GM19372 (cell line): ENCODE results near the gene RANBP3L.
"Not testable (repeated sequence)": the region's sequence is repeated elsewhere in the genome, so short reads cannot be mapped to it uniquely, and the experiment has no call there.

ENCODE experiments used
- ATAC-seq: cut with Tn5 transposase; IDR thresholded peaks from one replicate; pipeline ENCODE4 v1.9.1; 2021; ENCODE audit warnings: mild to moderate bottlenecking, low read depth, moderate library complexity; ENCODE audit not compliant: unreplicated experiment

RANBP3L gene, protein sequence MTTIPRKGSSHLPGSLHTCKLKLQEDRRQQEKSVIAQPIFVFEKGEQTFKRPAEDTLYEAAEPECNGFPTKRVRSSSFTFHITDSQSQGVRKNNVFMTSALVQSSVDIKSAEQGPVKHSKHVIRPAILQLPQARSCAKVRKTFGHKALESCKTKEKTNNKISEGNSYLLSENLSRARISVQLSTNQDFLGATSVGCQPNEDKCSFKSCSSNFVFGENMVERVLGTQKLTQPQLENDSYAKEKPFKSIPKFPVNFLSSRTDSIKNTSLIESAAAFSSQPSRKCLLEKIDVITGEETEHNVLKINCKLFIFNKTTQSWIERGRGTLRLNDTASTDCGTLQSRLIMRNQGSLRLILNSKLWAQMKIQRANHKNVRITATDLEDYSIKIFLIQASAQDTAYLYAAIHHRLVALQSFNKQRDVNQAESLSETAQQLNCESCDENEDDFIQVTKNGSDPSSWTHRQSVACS

DNA sequence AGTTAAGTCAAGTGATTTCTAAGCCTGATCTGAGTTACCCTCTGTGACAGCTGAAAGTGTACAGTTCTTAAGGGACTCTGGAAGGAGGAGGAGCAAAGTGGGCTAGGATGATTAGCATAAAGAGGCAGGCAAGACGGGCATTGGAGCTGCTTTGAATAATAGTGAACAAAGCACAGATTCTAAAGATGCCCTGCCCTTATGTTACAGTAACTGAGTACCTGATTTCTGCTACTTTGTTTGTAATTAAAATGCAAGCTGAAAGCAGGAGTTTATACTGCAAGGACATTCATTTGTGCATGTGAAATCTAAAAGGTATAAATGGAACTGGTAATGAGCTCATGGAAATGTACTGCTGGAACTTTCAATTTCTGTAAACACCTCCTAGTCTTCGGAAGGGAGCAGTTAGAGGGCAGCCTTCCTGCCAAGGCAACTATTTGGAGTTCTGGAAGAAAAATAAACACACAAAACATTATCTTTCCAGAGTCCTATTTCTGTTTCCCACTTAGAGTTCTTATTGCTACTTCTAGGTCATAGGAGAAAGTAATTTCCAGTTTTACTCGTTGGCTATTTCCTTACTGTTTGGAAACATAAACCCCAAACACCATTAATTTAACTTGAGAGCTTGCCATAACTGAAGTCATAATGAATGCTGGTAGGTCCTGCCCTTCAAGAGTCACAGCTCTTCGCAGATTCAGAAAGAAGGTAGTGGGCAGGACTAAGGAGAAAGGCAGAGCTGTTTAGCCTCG is at the start of gene RANBP3L:
Gene RANBP3L, minus strand, starts transcription at position 45 of the 746 bp plus-strand sequence. CDS start 486 bp downstream, outside the sequence.
- ATAC-seq, result no peak

DNA sequence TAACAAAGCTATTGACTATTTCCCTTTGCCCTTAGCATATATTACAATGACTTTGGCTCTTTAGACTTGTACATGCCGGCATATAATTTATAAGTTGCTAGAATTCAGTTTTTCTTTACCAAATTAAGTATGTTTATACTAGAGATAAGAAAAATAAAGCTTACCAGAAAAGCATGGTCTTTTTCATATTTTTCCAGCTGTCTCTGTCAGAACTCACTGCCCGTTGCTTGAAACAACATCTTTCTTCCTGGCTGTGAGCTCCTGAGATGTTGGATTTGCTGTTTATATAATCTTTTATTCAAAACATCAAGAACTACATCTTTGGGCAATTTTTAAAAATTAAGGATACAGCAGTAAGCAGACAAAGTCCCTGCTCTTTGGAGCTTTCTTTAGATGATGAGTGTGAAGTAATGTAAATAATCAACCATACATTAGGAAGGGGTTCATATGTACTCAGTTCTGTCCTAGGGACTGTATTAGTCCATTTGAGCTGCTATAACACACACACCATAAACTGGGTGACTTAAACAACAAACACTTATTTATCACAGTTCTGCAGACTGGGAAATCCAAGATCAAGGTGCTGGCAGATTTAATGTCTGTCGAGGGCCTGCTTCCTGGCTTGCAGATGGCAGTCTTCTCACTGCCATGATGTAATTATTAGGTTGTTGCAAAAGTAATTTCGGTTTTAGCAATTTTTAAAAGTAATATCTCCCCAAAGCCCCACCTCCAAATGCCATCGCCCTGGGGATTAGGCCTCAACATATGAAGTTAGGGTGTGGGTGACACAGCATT is 45.4 kb upstream of the RANBP3L start:
- no peak for ATAC-seq

DNA sequence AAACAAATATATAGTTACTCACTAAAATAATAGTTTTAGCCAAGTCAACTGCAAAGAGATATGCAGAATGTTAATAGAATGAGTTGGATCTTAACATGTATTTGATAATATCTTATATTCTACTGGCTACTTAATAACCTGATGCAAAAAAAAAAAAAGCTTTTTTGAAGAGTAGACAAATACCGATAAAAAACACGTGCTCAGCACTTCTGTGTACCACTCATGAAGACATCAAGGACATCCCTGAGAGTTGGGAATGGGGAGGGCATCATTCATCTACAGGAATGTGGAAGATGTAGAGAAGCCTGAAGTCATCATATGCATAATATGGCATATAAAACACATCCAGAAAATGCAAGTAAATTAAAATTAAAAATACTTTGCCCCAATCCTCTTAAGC is 43.2 kb upstream of the RANBP3L start:
- no peak for ATAC-seq

DNA sequence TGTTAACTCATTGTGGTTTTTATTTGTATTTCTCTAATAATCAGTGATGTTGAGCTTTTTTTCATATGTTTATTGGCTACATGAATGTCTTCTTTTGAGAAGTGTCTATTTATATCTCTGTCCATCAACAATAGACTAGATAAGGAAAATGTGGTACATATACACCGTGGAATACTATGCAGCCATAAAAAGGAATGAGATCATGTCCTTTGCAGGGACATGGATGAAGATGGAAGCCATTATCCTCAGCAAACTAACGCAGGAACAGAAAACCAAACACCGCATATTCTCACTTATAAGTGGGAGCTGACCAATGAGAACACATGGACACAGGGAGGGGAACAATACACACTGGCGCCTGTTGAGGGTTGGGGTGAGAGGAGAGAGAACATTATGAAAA is 40.0 kb upstream of the RANBP3L start:
- ATAC-seq, result not testable (repeated sequence)

DNA sequence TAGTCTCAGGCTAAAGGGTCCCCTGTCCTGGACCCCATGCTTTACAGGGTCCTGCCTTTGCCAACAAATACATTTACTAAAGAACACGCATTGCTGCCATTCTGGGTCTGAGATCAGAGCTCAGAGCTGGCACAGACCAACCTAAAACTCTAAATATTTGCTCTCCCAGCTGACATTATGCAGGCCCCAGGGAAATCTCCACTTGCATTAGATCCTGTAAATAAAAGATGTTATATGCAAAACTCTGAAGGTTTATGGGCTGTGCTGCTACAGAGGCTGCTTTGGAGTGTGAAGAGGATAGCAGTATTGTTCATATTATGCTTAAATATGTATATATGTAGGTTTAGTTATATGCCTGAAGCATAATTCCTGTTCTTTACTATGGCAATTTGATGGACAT is 35.9 kb upstream of the RANBP3L start:
- no peak for ATAC-seq

DNA sequence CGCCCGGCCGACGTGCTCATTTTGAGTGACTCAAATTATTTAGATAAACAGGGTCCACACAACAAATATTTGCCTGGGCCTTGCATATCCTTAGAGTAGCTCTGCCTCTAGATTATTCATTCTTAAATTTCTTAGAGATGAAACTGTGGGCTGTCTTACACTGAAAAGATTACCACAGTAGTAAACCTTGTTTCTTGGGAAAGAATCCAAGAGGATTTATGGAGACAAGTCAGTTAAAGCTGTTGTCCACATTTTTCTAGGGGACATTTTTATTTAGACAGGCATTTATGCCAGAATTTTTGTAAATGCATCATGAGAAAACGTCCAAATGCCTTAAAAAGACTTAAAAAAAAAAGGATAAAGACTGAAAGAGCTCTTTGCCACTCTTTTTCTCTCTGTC is 32.6 kb upstream of the RANBP3L start:
- ATAC-seq, result no peak

DNA sequence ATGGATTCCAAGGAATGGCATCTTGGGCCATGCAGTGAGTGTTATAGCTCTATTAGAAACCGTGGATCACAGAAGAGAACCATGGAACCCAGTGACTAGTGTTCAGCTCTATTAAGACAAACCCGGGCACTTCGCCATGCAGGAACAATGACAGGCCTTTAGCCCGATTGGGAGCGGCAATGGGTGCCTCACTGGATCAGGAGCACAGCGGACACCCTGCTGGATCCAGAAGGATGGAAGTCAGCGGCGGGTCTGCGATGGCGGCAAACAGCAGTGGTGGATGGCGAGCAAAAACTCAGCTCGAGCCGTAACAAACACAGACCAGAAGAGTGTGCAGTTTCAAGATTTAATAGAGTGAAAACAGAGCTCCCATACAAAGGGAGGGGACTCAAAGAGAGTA is 31.0 kb upstream of the RANBP3L start:
- not testable (repeated sequence) for ATAC-seq

DNA sequence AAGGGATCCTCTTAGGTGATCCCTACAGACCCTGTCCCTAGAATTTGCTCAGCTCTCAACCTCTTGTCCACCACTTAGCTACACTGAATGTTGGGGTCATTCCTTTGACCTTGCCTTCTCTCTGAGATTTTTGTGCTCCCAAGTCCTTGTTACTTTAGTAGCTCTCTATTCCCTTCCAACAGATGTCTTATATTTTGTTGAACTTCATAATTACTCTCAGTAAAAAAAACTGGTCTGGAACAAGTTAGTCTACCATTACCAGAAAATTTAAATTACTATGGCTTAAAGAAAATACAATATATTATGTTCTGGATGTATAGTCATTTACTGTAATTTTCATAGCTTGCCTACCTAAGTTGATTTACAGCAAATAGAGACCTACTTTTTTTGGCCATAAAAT is 23.5 kb upstream of the RANBP3L start:
- ATAC-seq, result no peak

DNA sequence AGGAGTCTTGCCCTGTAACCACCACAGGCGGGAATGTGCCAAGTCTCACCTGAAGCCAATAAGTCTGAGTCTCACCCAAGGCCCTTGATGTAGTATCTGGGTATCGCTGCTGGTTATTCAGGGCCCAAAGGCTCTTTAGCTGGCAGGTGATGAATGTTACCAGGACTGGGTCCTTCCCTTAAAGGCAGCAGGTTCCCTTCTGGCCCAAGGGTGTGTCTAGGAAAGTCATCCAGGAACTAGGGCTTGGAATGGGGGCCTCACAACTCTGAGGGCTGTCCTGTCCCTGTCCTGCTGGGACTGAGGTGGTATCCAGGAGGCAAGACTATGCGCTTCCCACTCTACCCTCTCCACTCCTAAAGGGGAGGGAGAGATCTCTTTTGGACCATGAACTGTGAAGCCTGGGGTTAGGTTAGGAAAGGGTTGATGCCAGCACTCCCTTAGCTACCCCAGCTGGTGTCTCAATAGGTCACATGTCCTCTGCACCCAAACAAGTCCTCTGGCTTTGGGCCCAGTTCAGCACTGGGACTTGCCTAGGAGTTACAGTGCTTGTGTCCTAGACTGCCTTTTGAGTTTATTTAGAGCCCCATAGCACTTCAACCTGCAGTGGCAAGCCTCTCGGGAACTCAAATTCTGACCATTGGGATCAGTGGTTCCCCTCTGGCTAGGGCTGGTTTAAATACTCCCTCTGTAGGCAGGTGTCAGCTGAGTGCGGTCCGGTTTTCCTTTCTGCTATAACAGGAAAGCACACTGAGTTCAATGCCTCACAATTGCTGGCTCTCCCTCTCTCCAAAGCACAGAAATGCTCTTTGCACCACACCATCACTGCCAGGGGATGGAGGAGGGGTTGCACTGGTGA is 22.5 kb upstream of the RANBP3L start:
- no peak for ATAC-seq

DNA sequence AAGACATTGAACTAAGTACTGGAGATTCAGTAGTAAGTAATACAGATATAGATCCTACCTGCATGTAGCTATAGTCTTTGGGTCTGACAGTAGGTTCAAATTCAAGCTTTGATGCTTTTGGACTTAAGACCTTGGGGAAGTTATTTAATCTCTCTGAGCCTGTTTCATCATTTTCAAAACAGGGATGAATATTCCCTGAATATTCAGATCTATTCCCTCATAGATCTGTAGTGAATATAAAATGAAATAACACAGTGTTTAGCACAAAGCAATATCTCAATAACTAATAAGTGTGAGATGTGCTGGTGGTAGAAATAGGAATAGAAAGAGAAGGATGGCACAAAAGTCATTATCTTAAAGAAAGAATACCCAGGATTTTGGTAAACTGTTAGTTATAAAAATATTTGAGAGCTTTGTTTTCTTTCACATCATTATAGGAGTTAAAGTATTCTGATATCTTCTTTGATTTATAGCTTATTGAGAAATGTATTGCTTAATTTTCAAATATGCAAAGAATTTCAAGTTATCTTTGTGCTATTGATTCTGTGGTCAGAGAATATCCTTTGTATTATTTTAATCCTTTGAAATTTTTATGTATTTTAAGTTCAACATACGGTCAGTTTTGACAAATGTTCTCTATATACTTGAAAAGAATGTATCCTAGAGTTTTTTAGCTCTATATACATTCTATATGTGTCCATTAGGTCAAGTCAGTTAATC is 11.4 kb upstream of the RANBP3L start:
- ATAC-seq, result no peak

DNA sequence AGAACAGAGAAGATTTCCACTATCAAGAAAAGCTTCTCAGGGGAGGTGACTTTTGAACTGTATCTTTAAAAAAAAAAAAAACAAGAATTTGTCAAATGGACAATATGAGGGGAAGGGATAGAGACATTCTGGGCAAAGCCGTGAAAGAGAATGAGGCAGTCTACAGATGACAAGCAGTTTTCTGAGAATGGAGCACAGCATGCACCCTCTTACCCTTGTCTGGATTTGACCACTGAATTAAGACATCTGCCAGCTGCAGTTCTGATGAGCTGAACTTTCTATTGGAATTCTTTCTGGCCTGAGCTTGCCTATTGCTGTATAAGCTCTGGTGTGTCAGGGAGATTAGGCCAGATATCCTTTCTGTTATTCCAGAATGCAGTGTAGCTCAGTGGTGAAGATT is 10.3 kb upstream of the RANBP3L start:
- no peak for ATAC-seq

DNA sequence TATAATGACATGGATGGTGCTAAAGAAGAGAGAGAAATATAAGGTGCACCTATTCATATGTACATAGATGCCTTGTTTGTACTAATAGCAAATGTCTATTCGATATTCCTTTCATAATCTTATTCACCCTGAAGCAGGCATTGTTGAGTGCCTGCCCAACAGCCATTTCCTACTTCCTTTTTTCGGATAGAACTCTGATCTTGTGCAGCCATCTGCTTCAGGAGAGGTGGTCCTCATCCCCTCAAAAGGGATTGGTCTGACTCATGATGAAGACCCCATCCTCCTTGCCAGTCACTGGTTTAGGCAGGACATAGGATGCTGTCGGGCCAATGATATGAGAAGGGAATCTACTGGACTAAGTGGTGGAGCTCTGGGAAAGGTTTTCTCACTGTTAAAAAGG is 8.4 kb upstream of the RANBP3L start:
- ATAC-seq, result no peak

DNA sequence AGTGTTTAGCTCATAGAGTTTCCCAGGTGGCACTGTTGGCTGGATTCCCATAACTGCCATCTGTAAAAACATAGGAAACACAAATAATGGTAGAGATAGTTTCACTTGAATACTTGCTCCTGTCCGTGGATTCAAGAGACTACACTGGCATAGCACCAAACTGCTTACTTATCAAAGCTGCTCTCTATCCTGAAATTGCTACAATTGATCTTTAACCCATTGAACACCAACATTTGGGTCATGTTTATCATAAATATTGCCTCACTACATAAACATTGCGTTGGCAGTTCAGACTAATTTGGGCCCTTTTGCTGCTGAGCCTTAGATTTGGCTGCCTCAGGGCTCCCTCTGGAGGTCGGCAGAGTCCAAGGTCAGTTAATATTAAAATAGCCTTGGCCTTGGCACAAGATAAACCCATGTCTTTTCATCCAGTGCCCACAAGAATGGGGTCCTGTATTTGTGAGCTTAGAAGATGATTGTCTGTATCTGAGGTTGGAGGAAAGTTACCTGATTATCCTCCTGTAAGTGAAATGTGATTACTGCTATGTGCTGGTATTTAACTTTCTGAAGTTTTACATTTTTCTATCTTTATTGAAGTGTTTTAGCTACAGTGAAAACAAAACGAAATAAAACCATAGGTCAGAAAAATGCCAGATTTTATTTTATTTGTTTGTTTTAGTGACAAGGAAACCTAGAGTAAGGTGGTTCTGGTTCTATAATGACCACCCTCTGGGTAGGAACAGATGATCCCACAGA is 4.0 kb upstream of the RANBP3L start:
- peak; percentile 57 for ATAC-seq

DNA sequence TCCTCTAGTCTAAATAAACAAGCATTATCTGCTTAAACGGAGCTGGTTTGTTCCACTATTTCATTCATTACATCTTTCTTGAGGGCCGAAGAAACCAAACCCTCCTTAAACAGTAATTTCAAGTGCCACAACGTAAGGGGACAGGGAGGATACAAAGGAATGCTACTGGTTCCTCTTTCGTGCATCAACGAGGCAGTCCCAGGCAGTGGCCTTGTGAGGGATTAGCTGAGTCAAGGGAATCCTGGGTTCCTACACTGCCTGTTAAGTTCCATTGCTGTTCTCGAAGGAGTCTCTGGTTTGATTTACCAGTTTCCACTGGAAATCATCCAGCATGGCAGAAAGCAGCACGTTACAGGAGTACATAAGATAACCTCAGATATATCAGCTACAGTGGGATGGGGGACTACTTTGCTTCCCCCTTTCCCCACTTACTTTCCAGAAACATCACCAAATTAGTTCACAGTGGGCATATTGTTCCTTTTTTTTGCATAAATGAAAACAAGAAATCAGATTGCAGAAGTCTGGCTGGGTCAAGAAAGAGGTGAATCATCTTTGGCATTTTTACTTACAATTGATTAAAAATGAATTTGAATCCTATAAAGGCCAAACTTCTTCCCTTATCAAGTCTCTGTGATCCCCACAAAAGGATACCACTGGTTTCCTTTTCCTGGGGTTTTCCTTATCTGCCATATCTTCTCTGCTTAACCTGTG is 2.5 kb upstream of the RANBP3L start:
- no peak for ATAC-seq

DNA sequence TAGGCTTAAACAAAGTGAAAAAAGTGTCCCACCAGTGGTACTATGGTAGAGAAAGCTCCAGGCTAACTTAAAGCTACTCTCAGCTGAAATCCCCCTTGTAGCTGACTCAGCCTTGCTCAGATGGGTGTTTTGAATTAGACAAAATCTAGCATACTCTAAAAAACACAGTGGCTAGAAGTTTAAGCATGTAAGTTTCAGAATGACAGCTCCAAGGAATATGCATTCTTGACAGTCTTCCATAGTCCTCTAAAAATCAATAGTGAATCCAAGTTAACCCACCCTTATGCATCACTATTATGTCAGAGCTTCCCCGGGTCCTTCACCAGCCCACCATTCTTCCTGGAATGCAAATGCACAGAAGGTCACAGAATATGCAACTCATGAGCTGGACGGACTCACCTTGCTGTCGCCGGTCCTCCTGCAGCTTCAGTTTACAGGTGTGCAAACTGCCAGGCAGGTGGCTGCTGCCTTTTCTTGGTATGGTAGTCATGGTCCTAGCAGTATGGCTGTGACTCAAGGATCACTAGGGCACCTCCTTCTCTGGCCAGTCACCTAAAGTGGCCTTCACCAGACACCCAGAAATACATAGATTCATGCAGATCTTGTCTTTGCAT is 668 bp downstream of the RANBP3L start:
- no peak for ATAC-seq

DNA sequence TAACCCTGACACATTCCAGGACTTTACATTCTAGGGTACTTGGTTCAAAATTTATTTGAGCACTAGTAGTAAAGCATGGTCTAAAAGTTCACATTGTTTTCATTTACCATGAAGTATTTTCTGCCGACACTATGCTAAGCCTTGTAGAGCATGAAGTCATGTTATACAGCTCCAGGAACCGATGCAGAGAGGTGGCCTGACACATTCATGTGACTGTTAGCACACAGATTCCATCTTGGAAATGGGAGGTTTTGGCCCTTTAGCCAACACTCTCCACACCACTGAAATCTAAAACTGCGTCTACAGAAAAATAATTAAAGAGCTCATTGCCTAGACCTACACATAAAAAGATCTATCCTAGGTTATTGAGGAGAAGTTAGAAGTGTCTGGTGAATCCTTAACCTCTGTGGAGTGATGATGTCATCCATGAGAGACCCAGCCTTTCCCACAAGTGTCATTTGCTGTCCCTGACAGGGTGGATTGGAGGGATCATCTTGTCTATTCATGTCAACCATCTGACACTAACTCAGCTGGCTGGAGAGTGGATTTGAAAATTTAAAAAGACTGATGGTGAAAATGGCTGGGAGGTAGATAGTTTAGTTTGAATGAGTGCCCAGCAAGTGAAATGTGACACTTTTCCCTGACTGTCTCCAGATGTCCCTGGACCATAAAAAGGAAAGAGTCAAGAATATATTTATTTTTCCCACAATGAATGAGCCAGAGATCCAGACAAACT is 1.3 kb downstream of the RANBP3L start:
- ATAC-seq, result no peak

DNA sequence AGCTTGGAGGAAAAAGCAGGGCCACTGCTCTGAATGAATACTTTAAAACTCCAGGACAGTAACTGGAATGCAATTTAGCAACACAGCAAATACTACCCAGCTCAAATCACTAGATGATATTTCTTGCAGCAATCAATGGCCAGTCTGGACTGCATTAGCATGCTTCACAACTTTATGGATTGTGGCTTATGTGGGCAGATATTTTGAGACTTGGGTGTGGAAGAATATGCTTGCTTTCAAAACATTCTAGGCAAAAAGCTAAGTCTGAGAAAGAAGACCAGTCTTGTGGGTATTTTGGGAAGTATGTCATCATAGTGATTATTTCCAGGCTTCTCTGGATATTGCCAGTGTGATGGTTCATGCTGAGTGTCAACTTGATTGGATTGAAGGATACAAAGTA is 3.1 kb downstream of the RANBP3L start:
- ATAC-seq, result no peak
